Measurements from ENCODE around the gene SLCO3A1.

SLCO3A1 gene

DNA sequence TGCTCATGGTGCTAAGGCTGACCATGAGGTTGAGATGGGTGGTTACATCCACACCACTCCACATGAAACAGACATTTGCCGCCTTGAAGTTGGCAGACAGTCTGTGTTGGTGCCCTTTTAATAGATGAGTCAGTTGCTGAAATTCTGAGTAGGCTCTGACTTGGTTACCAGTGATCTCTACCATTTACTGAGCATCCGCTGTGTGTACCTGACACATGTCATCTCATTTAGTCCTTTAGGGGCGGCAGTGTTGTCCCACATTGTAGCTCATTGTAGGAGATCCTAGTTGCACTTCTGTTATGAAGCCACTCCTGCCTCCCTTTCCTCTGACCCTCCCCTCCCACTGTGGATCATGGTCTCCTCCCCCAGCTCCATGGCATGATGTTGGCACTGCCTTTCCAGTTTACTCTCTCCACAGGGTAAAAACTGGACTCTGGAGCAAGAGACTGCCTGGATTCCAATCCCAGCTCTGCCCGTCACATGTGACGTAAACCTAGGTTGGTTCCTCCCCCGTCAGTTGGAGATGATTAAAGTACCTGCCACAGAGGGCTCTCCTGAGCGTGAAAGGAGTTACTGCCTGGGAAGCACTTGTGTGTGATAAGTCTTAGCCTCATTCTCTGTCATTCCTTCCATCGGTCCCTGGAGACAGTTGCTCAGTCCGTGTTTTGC is 21.6 kb downstream of the SLCO3A1 start:
- Histone ChIP-seq H3K27ac (no peak overlapping the region), H3K9me3 (no peaks in the 10 kb centered on the region), H3K36me3 (peaks cover 17% of the 10 kb centered on the region), H3K4me1 (ENCODE audit: control insufficient read depth in 1 of 2, insufficient read depth in 1 of 2, low read depth in 1 of 2, low read length in 1 of 2) (peaks cover 5 to 12% of the 10 kb centered on the region in 2 experiments), H3K27me3 (no peaks in the 10 kb centered on the region), H3K4me3 (ENCODE audit: low read depth in 1 of 2, low read length in 1 of 2) (no peak overlapping the region)
- TF ChIP-seq, protein P1, sequence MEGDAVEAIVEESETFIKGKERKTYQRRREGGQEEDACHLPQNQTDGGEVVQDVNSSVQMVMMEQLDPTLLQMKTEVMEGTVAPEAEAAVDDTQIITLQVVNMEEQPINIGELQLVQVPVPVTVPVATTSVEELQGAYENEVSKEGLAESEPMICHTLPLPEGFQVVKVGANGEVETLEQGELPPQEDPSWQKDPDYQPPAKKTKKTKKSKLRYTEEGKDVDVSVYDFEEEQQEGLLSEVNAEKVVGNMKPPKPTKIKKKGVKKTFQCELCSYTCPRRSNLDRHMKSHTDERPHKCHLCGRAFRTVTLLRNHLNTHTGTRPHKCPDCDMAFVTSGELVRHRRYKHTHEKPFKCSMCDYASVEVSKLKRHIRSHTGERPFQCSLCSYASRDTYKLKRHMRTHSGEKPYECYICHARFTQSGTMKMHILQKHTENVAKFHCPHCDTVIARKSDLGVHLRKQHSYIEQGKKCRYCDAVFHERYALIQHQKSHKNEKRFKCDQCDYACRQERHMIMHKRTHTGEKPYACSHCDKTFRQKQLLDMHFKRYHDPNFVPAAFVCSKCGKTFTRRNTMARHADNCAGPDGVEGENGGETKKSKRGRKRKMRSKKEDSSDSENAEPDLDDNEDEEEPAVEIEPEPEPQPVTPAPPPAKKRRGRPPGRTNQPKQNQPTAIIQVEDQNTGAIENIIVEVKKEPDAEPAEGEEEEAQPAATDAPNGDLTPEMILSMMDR (IDR thresholded peaks at IDR 0.05): no peak

DNA sequence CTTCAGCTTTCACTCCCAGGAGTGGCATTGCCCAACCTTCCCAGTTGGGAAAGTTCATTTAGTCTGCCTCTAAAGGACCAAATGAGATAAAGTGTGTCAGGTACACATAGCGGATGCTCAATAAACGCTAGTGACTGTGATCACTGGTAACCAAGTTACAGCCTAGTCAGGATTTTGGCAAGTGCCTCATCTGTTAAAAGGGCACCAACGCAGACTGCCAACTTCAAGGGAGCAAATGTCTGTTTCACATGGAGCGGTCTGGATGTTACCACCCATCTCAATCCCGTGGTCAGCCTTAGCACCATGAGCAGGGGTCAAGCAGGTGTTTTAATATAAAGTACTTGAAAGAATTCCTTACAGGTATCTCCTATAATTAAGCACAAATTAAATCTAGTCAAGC is 22.7 kb downstream of the SLCO3A1 start:
- Histone ChIP-seq H3K9me3 (no peaks in the 10 kb centered on the region), H3K27me3 (no peaks in the 10 kb centered on the region), H3K36me3 (peaks cover 17% of the 10 kb centered on the region), H3K27ac (no peak overlapping the region), H3K4me1 (ENCODE audit: control insufficient read depth in 1 of 2, insufficient read depth in 1 of 2, low read depth in 1 of 2, low read length in 1 of 2) (peaks cover 5 to 12% of the 10 kb centered on the region in 2 experiments), H3K4me3 (ENCODE audit: low read depth in 1 of 2, low read length in 1 of 2) (no peak overlapping the region)
- TF ChIP-seq, protein P1 (IDR thresholded peaks at IDR 0.05): no peak

DNA sequence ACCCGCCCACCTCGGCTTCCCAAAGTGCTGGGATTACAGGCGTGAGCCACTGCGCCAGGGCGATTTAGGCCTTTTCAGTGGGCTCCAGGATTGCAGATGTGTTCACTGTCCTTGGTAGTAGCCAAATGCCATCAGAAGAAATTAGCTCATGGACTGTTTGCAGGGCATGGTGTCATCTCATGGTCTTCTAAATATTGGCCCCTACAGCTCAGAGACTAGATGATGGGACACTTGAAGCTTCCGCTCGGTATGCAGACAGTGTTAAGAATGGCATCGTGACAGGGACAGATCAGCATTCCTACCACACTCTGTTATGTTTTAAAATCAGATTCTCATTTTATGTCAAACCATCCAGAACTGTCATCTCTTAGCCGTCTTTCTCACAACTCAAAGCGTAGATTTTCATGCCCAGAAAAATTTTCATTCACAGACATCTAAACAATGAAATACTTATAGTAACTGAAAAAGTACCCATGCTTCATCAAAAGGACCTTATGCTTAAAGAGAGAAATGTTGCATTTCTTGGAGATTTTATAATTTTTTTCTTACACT is 24.9 kb downstream of the SLCO3A1 start:
- no peak overlapping the region for H3K4me3 ChIP-seq (ENCODE audit: low read depth in 1 of 2, low read length in 1 of 2)
- TF ChIP-seq, protein P1 (IDR thresholded peaks at IDR 0.05): no peak

DNA sequence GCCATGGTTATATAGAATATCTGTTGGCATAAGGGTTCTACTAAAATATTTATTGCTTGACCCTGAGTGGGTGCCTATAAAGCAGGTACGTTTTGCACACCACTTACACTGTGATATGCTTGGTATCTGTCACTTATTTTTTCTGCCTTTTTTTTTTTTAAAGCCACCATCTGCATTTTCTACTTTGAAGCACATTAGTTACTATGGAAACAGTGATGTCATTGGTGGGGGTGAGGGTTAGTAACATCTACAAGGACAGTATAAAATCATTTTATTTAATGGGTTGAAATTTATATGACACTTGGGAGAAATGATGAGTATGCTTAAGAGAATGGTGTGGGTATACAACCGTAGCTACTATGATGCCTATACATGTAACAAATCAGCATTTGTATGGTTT is 25.6 kb downstream of the SLCO3A1 start:
- H3K9me3 ChIP-seq: no peaks in the 10 kb centered on the region
- no peak overlapping the region for H3K4me3 ChIP-seq (ENCODE audit: low read depth in 1 of 2, low read length in 1 of 2)
- H3K27ac ChIP-seq: no peak overlapping the region
- peaks cover 0 to 6% of the 10 kb centered on the region in 2 experiments for H3K4me1 ChIP-seq (ENCODE audit: control insufficient read depth in 1 of 2, insufficient read depth in 1 of 2, low read depth in 1 of 2, low read length in 1 of 2)
- H3K27me3 ChIP-seq: no peaks in the 10 kb centered on the region
- H3K36me3 ChIP-seq: peaks cover 25% of the 10 kb centered on the region
- TF ChIP-seq, protein P1 (IDR thresholded peaks at IDR 0.05): no peak

More for the DNA sequence above, 24.9 kb downstream of the SLCO3A1 start:
- H3K27me3 ChIP-seq: no peaks in the 10 kb centered on the region
- H3K9me3 ChIP-seq: no peaks in the 10 kb centered on the region
- H3K36me3 ChIP-seq: peaks cover 21% of the 10 kb centered on the region
- H3K27ac ChIP-seq: no peak overlapping the region
- H3K4me1 ChIP-seq (ENCODE audit: control insufficient read depth in 1 of 2, insufficient read depth in 1 of 2, low read depth in 1 of 2, low read length in 1 of 2): peaks cover 0 to 7% of the 10 kb centered on the region in 2 experiments

DNA sequence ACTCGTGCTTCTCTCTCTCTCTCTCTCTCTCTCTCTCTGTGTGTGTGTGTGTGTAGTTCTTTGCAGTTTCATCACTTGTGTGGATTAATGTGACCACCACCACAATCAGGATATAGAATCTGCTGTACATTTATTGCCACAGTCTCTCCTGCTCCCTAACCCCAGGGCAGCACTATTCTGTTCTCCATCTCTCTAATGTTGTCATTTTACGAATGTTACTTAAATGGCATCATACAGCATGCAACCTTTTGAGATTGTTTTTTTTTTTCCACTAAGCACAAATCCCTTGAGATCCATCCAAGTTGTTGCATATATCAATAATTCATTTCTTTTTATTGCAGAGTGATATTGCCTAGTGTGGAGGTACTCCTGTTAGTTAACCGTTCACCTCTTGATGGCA is 26.9 kb downstream of the SLCO3A1 start:
- H3K4me1 ChIP-seq (ENCODE audit: control insufficient read depth in 1 of 2, insufficient read depth in 1 of 2, low read depth in 1 of 2, low read length in 1 of 2): no peaks in the 10 kb centered on the region
- TF ChIP-seq, protein P1 (IDR thresholded peaks at IDR 0.05): no peak
- no peaks in the 10 kb centered on the region for H3K9me3 ChIP-seq
- no peak overlapping the region for H3K4me3 ChIP-seq (ENCODE audit: low read depth in 1 of 2, low read length in 1 of 2)
- peaks cover 21% of the 10 kb centered on the region for H3K36me3 ChIP-seq
- H3K27ac ChIP-seq: no peak overlapping the region
- no peaks in the 10 kb centered on the region for H3K27me3 ChIP-seq
